Fibroblast of lung (primary cell): ENCODE results near the gene SDK2.

Experiments used
- CTCF ChIP-seq, 2 donors: IDR thresholded peaks in 1 of 2; conservative IDR thresholded peaks in 1 of 2; 1 replicate in 1 of 2; 2 replicates in 1 of 2; pipeline ENCODE4 v1.5.1; 2011 to 2012; ENCODE audit warnings: low read length in 2 of 2, control low read depth in 1 of 2, inconsistent platforms in 1 of 2, low read depth in 1 of 2, mild to moderate bottlenecking in 1 of 2
- EZH2 ChIP-seq: IDR thresholded peaks from 2 replicates; pipeline ENCODE4 v1.5.1; 2012; ENCODE audit warnings: low read length, control low read depth, mild to moderate bottlenecking; ENCODE audit errors: missing control alignments

- TF ChIP-seq CTCF (conservative IDR thresholded peaks at IDR 0.05 in 1 of 2, IDR thresholded peaks at IDR 0.05 in 1 of 2; ENCODE audit: low read depth in 1 of 2, low read length in 2 of 2) (no peak), EZH2 (no peak)
Measured at GRCh38 chr17:73446617-73447016, 197.6 kb downstream of the SDK2 start.
